Measurements from ENCODE around the gene DENND1A. TPM values are rescaled to one million over a fixed set of nuclear protein-coding genes. Genes with fewer than 3 reads are reported as not detected.

DENND1A gene
- total and polyA plus RNA-seq, 4 donors: 7.9 to 22.0 (median 13.9) TPM

GRCh38 chr9:123375469-123376132 lies 554.3 kb downstream of the DENND1A start:
- TF ChIP-seq HNF4G (IDR thresholded peaks at IDR 0.05) (no peak), TAF1 (conservative IDR thresholded peaks at IDR 0.05) (no peak), HNF4A (conservative IDR thresholded peaks at IDR 0.05) (no peak), YY1 (IDR thresholded peaks at IDR 0.05) (no peak), RXRA (IDR thresholded peaks at IDR 0.05) (no peak), MAX (IDR thresholded peaks at IDR 0.05) (no peak), ATF3 (IDR thresholded peaks at IDR 0.05) (no peak), JUND (IDR thresholded peaks at IDR 0.05) (no peak), EGR1 (IDR thresholded peaks at IDR 0.05; ENCODE audit: low read depth in 2 of 2) (no peak), ZBTB33 (IDR thresholded peaks at IDR 0.05) (no peak), NR2F2 (IDR thresholded peaks at IDR 0.05) (no peak), FOXA2 (IDR thresholded peaks at IDR 0.05) (no peak), RAD21 (IDR thresholded peaks at IDR 0.05) (no peak), GABPA (IDR thresholded peaks at IDR 0.05 in 1 of 2, conservative IDR thresholded peaks at IDR 0.05 in 1 of 2) (no peak)
- H3K4me3 ChIP-seq (ENCODE audit: low read depth in 1 of 3, low read length in 3 of 3): no peak overlapping the region
- 16% methylated on average over 14 of the region's 14 CpGs for WGBS
- peaks cover 0 to under 1% (median 0%) of the 10 kb centered on the region in 4 donors for H3K36me3 ChIP-seq (ENCODE audit: control insufficient read depth in 4 of 4, insufficient read depth in 3 of 4, low read depth in 1 of 4, low read length in 3 of 4)
- DNase-seq (ENCODE audit: low spot score): peak; percentile 62
- H3K9me3 ChIP-seq (ENCODE audit: control insufficient read depth in 4 of 4, low read length in 3 of 4): no peaks in the 10 kb centered on the region
- peaks cover 0 to 4% (median 1%) of the 10 kb centered on the region in 4 donors for H3K27me3 ChIP-seq (ENCODE audit: control insufficient read depth in 4 of 4, insufficient read depth in 4 of 4, low read length in 3 of 4)
- H3K4me1 ChIP-seq (ENCODE audit: control insufficient read depth in 4 of 4, insufficient read depth in 4 of 4, low read length in 3 of 4): peaks cover 2 to 14% (median 5%) of the 10 kb centered on the region in 4 donors
- no peak overlapping the region for H3K27ac ChIP-seq (ENCODE audit: low read depth in 1 of 2, low read length in 2 of 2)
- no peak overlapping the region for H3K9ac ChIP-seq (ENCODE audit: low read depth in 1 of 2, low read length in 2 of 2)

GRCh38 chr9:123373946-123374345 lies 556.0 kb downstream of the DENND1A start:
- 31% methylated on average over 10 of the region's 10 CpGs for WGBS
- no peaks in the 10 kb centered on the region for H3K9me3 ChIP-seq (ENCODE audit: control insufficient read depth in 4 of 4, low read length in 3 of 4)
- peaks cover 2 to 14% (median 5%) of the 10 kb centered on the region in 4 donors for H3K4me1 ChIP-seq (ENCODE audit: control insufficient read depth in 4 of 4, insufficient read depth in 4 of 4, low read length in 3 of 4)
- TF ChIP-seq EGR1 (IDR thresholded peaks at IDR 0.05; ENCODE audit: low read depth in 2 of 2) (no peak), FOXA1 (IDR thresholded peaks at IDR 0.05) (no peak), MAX (IDR thresholded peaks at IDR 0.05) (no peak), YY1 (IDR thresholded peaks at IDR 0.05) (no peak), JUND (IDR thresholded peaks at IDR 0.05) (no peak), CTCF (IDR thresholded peaks at IDR 0.05; ENCODE audit: low read depth, low read length, missing input control) (no peak), ATF3 (IDR thresholded peaks at IDR 0.05) (no peak)
- H3K9ac ChIP-seq (ENCODE audit: low read depth in 1 of 2, low read length in 2 of 2): no peak overlapping the region
- H3K4me3 ChIP-seq (ENCODE audit: low read depth in 1 of 3, low read length in 3 of 3): no peak overlapping the region
- DNase-seq (ENCODE audit: low spot score): no peak
- H3K27me3 ChIP-seq (ENCODE audit: control insufficient read depth in 4 of 4, insufficient read depth in 4 of 4, low read length in 3 of 4): peaks cover 0 to 4% (median 1%) of the 10 kb centered on the region in 4 donors
- no peaks in the 10 kb centered on the region for H3K36me3 ChIP-seq (ENCODE audit: control insufficient read depth in 4 of 4, insufficient read depth in 3 of 4, low read depth in 1 of 4, low read length in 3 of 4)
- H3K27ac ChIP-seq (ENCODE audit: low read depth in 1 of 2, low read length in 2 of 2): no peak overlapping the region
